Gastroesophageal sphincter (tissue), 4 donors: Measurements from ENCODE around the gene RBM47. TPM values are rescaled to one million over a fixed set of nuclear protein-coding genes. Genes with fewer than 3 reads are reported as not detected.

Source experiments
- ATAC-seq: fragments of 150-250 bp; one replicate; pipeline ENCODE4 v1.9.1; 2016; ENCODE audit warnings: mild to moderate bottlenecking, moderate library complexity
- H3K27ac ChIP-seq, 4 donors: fragments of 200-600 bp; sonication (generic) in 3 of 4; 1 replicate in 3 of 4; 2 replicates in 1 of 4; pipeline ENCODE4 v1.5.1; 2016 to 2019
- H3K27me3 ChIP-seq: fragments of 200-600 bp; sonication (generic); one replicate; pipeline ENCODE4 v1.5.1; 2019
- H3K36me3 ChIP-seq, 2 donors: fragments of 200-600 bp; sonication (generic); one replicate each; pipeline ENCODE4 v1.5.1; 2019; ENCODE audit warnings: control low read depth in 1 of 2
- H3K4me1 ChIP-seq, 3 donors: fragments of 200-600 bp; sonication (generic); 1 replicate in 2 of 3; 2 replicates in 1 of 3; pipeline ENCODE4 v1.5.1; 2016 to 2019; ENCODE audit warnings: control low read depth in 2 of 3
- H3K4me3 ChIP-seq, 2 donors: fragments of 200-600 bp; sonication (generic); one replicate each; pipeline ENCODE4 v1.5.1; 2019; ENCODE audit warnings: mild to moderate bottlenecking in 1 of 2, moderate library complexity in 1 of 2
- H3K9me3 ChIP-seq, 3 donors: fragments of 200-600 bp; sonication (generic); one replicate each; pipeline ENCODE4 v1.5.1; 2017 to 2019; ENCODE audit warnings: control low read depth in 2 of 3
- EP300 ChIP-seq: sonication (generic); formaldehyde crosslinking; IDR thresholded peaks from one replicate; pipeline ENCODE4 v1.6.1; 2017; ENCODE audit warnings: antibody characterized with exemption, mild to moderate bottlenecking
- POLR2A ChIP-seq, 2 donors: fragments of 450-650 bp; IDR thresholded peaks; one replicate each; pipeline ENCODE4 v1.6.1; 2017; ENCODE audit warnings: antibody characterized with exemption in 2 of 2, mild to moderate bottlenecking in 2 of 2, moderate library complexity in 1 of 2
- POLR2AphosphoS5 ChIP-seq: sonication (generic); formaldehyde crosslinking; IDR thresholded peaks from one replicate; pipeline ENCODE4 v1.6.1; 2017; ENCODE audit warnings: antibody characterized with exemption
- WGBS, 2 donors: methylation state at CpG; one replicate each; pipeline ENCODE4 v1.1.5; 2018; ENCODE audit warnings: low coverage in 1 of 2; 5-methylcytosine and 5-hydroxymethylcytosine counted together
- total RNA-seq, 4 donors: library from RNA; depleted of rRNA; stranded (reverse); fragments of >200 nt; gene quantifications; one replicate each; pipeline ENCODE4 v1.1.0, GENCODE V29; 2016
- TF ChIP-seq, protein P1 (sequence below), 4 experiments: fragments of 200-600 bp in 2 of 4; fragments of 450-650 bp in 2 of 4; sonication (generic) in 1 of 4; IDR thresholded peaks; one replicate each; pipeline ENCODE4 v1.5.1; 2017 to 2019; ENCODE audit warnings: antibody characterized with exemption in 4 of 4, mild to moderate bottlenecking in 2 of 4, moderate library complexity in 2 of 4

The RBM47 gene
- total RNA-seq, 4 donors from 2014 or later = 9.1 to 36.9 (median 26.4) TPM

DNA sequence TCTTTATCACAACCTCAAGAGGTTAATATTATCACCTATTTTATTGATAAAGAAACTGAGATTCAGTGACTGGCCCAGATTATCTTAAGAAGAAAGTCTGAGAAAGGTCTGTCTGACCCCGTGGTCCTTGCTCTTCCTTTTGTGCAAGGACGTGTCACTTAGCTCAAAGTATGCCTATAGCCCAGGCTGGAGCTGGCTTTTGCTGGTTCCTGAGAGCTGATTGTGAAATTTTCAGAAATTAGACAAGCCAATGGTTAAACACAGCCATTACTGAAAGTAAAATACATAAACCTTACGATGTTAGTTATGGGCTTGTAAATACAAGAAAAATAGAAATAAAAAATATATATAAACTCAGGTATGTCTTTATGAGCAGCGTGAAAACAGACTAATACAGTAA is 224.5 kb downstream of the RBM47 start:
- Histone ChIP-seq H3K4me1 (no peaks in the 10 kb centered on the region), H3K9me3 (peaks cover 0 to 9% (median 0%) of the 10 kb centered on the region in 3 donors), H3K36me3 (no peaks in the 10 kb centered on the region), H3K27me3 (peaks cover 3% of the 10 kb centered on the region), H3K4me3 (no peak overlapping the region), H3K27ac (no peak overlapping the region)
- ATAC-seq = no peak
- TF ChIP-seq POLR2A (IDR thresholded peaks at IDR 0.05) = no peak
- TF ChIP-seq POLR2AphosphoS5 = no peak
- no peak for TF ChIP-seq EP300
- TF ChIP-seq, protein P1, sequence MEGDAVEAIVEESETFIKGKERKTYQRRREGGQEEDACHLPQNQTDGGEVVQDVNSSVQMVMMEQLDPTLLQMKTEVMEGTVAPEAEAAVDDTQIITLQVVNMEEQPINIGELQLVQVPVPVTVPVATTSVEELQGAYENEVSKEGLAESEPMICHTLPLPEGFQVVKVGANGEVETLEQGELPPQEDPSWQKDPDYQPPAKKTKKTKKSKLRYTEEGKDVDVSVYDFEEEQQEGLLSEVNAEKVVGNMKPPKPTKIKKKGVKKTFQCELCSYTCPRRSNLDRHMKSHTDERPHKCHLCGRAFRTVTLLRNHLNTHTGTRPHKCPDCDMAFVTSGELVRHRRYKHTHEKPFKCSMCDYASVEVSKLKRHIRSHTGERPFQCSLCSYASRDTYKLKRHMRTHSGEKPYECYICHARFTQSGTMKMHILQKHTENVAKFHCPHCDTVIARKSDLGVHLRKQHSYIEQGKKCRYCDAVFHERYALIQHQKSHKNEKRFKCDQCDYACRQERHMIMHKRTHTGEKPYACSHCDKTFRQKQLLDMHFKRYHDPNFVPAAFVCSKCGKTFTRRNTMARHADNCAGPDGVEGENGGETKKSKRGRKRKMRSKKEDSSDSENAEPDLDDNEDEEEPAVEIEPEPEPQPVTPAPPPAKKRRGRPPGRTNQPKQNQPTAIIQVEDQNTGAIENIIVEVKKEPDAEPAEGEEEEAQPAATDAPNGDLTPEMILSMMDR (IDR thresholded peaks at IDR 0.05) = no peak
- whole genome bisulfite sequencing, 2 donors = 88 to 100% methylated on average over 3 to 4 of the region's 4 CpGs

DNA sequence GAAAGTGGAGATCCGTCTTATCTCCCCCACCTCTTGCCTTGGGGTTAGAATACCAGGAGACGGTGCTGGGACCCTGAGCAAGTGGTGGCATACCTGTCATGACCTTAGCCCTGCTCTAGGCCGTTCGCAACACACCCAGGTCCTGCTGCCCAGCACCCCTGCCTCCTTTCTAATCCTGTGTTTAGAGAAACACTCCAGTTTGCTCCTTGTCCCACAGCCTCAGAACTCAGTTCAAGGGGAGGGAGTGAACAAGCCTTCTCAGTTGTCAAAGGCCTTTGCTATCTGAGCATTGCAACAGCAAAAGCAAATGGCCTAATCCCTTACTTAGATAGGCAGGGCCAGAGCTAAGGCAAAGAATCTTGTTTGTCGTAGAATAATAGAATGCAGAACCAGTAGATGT is 226.6 kb downstream of the RBM47 start:
- H3K4me3 ChIP-seq = no peak overlapping the region
- 76 to 77% methylated on average over 3 to 5 of the region's 5 CpGs for WGBS, 2 donors
- no peak overlapping the region for H3K27ac ChIP-seq
- no peaks in the 10 kb centered on the region for H3K36me3 ChIP-seq
- no peaks in the 10 kb centered on the region for H3K4me1 ChIP-seq
- ATAC-seq = no peak
- peaks cover 0 to 9% (median 0%) of the 10 kb centered on the region in 3 donors for H3K9me3 ChIP-seq
- no peak for TF ChIP-seq POLR2AphosphoS5
- no peak for TF ChIP-seq EP300
- TF ChIP-seq POLR2A (IDR thresholded peaks at IDR 0.05) = no peak
- TF ChIP-seq, protein P1 (IDR thresholded peaks at IDR 0.05) = no peak
- H3K27me3 ChIP-seq = no peaks in the 10 kb centered on the region

DNA sequence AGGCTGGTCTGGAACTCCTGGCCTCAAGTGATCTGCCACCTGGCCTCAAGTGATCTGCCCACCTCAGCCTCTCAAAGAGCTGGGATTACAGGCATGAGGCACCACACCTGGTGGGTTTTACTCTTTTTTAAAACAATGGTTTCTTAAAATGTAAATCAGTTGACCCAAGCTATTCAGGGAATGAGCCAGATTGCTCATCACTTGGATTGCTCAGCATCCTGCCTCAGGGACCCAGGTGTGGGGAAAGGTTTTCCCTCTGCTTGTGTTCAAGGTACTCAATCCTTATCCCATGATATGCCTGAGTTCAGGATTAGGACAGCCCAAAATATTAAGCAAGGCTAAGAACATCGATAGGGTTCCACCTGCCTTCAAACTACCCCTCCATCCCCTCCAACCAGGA is 227.1 kb downstream of the RBM47 start:
- H3K4me1 ChIP-seq = no peaks in the 10 kb centered on the region
- ATAC-seq = no peak
- peaks cover 0 to 9% (median 0%) of the 10 kb centered on the region in 3 donors for H3K9me3 ChIP-seq
- H3K27me3 ChIP-seq = no peaks in the 10 kb centered on the region
- TF ChIP-seq POLR2A (IDR thresholded peaks at IDR 0.05) (no peak), EP300 (no peak), POLR2AphosphoS5 (no peak)
- TF ChIP-seq, protein P1 (IDR thresholded peaks at IDR 0.05) = no peak
- no peak overlapping the region for H3K27ac ChIP-seq
- no peak overlapping the region for H3K4me3 ChIP-seq
- WGBS, 2 donors = 63 to 100% methylated on average over 1 of the region's 1 CpG
- no peaks in the 10 kb centered on the region for H3K36me3 ChIP-seq

DNA sequence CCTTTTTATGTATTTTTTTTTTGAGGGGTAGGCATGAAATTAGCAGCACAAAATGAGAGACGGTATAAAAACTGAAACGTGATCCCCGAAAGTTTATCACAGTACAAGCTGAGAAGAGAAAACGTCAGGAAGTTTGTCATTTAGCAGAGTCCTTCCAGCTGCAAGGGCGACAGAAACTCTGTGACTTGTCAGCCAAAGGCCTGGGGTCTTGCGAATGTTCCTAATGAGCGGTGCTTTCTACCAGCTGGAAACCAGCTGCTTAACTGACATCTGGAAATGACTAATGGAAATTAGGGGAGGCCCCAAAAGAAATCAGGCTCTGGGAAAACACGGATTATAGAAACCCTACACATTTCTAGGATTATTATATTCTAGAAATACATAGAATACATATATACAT is 228.0 kb downstream of the RBM47 start:
- Histone ChIP-seq H3K36me3 (no peaks in the 10 kb centered on the region), H3K9me3 (peaks cover 0 to 4% (median 0%) of the 10 kb centered on the region in 3 donors), H3K27me3 (no peaks in the 10 kb centered on the region), H3K27ac (no peak overlapping the region), H3K4me1 (peaks cover 0 to 4% (median 0%) of the 10 kb centered on the region in 3 donors), H3K4me3 (no peak overlapping the region)
- TF ChIP-seq, protein P1 (IDR thresholded peaks at IDR 0.05) = no peak
- TF ChIP-seq POLR2A (IDR thresholded peaks at IDR 0.05) (no peak), EP300 (no peak), POLR2AphosphoS5 (no peak)
- 29 to 44% methylated on average over 8 of the region's 8 CpGs for WGBS, 2 donors
- ATAC-seq = no peak

DNA sequence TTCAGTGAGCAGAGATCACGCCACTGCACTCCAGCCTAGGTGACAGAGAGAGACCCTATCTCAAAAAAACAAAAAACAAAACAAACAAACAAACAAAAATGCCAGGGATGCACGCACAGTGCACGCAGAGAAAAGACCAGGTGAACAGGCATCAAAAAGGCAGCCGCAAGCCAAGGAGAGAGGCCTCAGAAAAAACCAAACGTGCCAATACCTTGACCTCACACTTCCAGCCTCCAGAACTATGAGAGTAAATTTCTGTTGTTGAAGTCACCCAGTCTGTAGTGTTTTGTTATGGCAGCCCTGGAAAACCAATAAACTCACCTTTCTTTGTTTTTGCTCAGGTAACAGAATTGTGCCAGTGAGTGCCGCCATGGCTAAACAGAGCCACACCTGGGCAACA is 228.6 kb downstream of the RBM47 start:
- Histone ChIP-seq H3K27me3 (no peaks in the 10 kb centered on the region), H3K9me3 (no peaks in the 10 kb centered on the region), H3K4me1 (peaks cover 0 to 9% (median 0%) of the 10 kb centered on the region in 3 donors), H3K36me3 (no peaks in the 10 kb centered on the region), H3K27ac (no peak overlapping the region), H3K4me3 (no peak overlapping the region)
- 90 to 98% methylated on average over 2 to 6 of the region's 6 CpGs for WGBS, 2 donors
- TF ChIP-seq, protein P1 (IDR thresholded peaks at IDR 0.05) = no peak
- TF ChIP-seq POLR2AphosphoS5 (no peak), EP300 (no peak)
- ATAC-seq = no peak
